ENCODE data around the gene EHD4.

The EHD4 gene

DNA sequence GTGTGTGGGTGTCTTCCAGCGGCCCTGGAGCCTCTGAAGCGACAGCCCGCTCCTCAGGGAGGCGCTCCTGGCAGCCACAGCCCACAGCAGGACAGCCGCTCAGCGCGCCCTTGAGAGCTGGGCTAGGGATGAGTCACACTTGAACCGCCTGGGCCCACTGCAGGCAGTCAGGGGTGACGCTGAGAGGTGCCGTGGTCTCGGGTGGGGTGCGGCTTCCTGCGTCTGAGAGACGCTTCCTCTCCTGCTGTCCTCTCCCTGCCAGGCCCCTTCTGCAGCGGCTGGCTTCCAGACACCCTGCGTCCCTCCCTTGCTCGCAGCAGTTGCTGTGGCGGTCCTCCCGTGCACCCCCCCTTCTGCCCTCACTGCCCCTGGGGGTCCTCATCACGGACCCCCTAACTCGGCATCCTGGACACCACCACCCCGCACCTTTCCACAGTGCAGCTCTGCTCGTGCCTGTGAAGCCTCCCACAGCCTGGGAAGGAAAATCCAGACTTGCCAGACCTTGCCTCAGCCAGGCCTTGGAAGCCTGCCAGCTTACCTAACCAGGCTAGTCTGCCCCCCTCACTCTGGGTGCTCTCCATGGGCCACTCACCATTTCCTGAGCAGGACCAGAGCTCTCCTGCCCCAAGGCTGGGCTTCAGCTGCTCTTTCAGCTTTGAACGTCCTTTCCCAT, 77.4 kb downstream of the EHD4 start:
- no peaks in the 10 kb centered on the region for H3K4me1 ChIP-seq (ENCODE audit: control insufficient read depth, low read depth, low read length)
- H2BK15ac ChIP-seq (replicated peaks; ENCODE audit: low read depth) = no peak overlapping the region
- no peak overlapping the region for H3K9ac ChIP-seq (ENCODE audit: low read length)
- no peaks in the 10 kb centered on the region for H3K27me3 ChIP-seq (ENCODE audit: insufficient read depth, low read length, poor library complexity)
- no peak overlapping the region for H4K5ac ChIP-seq (ENCODE audit: low read length)
- H4K8ac ChIP-seq (ENCODE audit: low read depth, low read length) = no peak overlapping the region
- no peak overlapping the region for H2AK5ac ChIP-seq (ENCODE audit: low read length)
- H3K4me2 ChIP-seq (ENCODE audit: low read length) = no peak overlapping the region
- H3K4me3 ChIP-seq (ENCODE audit: low read length) = no peak overlapping the region
- H3K56ac ChIP-seq (ENCODE audit: low read length) = peak overlapping the region; percentile 44
- DNase-seq = peak; percentile 49
- no peaks in the 10 kb centered on the region for H3K79me2 ChIP-seq (ENCODE audit: control insufficient read depth, insufficient read depth, low read length)
- no peak overlapping the region for H2BK120ac ChIP-seq (ENCODE audit: low read depth, low read length)
- no peaks in the 10 kb centered on the region for H3K79me1 ChIP-seq (ENCODE audit: low read length)
- H3K18ac ChIP-seq (ENCODE audit: low read length) = no peak overlapping the region
- no peak overlapping the region for H3K27ac ChIP-seq (ENCODE audit: low read depth, low read length)
- no peaks in the 10 kb centered on the region for H3K36me3 ChIP-seq (ENCODE audit: control insufficient read depth, insufficient read depth, low read length)
- no peak overlapping the region for H3K23ac ChIP-seq (ENCODE audit: low read length)
- no CpG with 5 or more reads among the region's 24 CpGs for WGBS (ENCODE audit: extremely low coverage, insufficient coverage, low lambda C conversion rate)
- no peak overlapping the region for H2BK5ac ChIP-seq (ENCODE audit: low read length)
- no peak overlapping the region for H3K4ac ChIP-seq (ENCODE audit: low read depth, low read length)

- Histone ChIP-seq H3K23ac (ENCODE audit: low read length) (peak overlapping the region; percentile 76), H3K27ac (ENCODE audit: low read depth, low read length) (no peak overlapping the region), H3K4ac (ENCODE audit: low read depth, low read length) (no peak overlapping the region), H2BK15ac (replicated peaks; ENCODE audit: low read depth) (no peak overlapping the region), H4K8ac (ENCODE audit: low read depth, low read length) (no peak overlapping the region), H2BK5ac (ENCODE audit: low read length) (no peak overlapping the region), H3K4me2 (ENCODE audit: low read length) (no peak overlapping the region), H4K5ac (ENCODE audit: low read length) (no peak overlapping the region), H3K79me2 (ENCODE audit: control insufficient read depth, insufficient read depth, low read length) (no peaks in the 10 kb centered on the region), H2AK5ac (ENCODE audit: low read length) (no peak overlapping the region), H3K79me1 (ENCODE audit: low read length) (no peaks in the 10 kb centered on the region), H3K27me3 (ENCODE audit: insufficient read depth, low read length, poor library complexity) (no peaks in the 10 kb centered on the region), H3K56ac (ENCODE audit: low read length) (peak overlapping the region; percentile 22), H2BK120ac (ENCODE audit: low read depth, low read length) (no peak overlapping the region), H3K9ac (ENCODE audit: low read length) (no peak overlapping the region), H3K18ac (ENCODE audit: low read length) (no peak overlapping the region), H3K4me3 (ENCODE audit: low read length) (no peak overlapping the region), H3K4me1 (ENCODE audit: control insufficient read depth, low read depth, low read length) (no peaks in the 10 kb centered on the region), H3K36me3 (ENCODE audit: control insufficient read depth, insufficient read depth, low read length) (no peaks in the 10 kb centered on the region)
- no peak for DNase-seq
- WGBS (ENCODE audit: extremely low coverage, insufficient coverage, low lambda C conversion rate) = no CpG with 5 or more reads among the region's 17 CpGs
Measured at GRCh38 chr15:41894251-41894790, 78.0 kb downstream of the EHD4 start.

GRCh38 chr15:41893422-41894250, 78.7 kb downstream of the EHD4 start, which contains the start of gene SPTBN5:
Gene SPTBN5, minus strand, starts transcription at chr15:41894053. Its CDS starts 556 bp downstream, at chr15:41893497.
- Histone ChIP-seq H3K4me3 (ENCODE audit: low read length) (no peak within 1 kb of the TSS), H3K36me3 (ENCODE audit: control insufficient read depth, insufficient read depth, low read length) (no peaks in the 10 kb centered on the region), H2BK120ac (ENCODE audit: low read depth, low read length) (no peak within 1 kb of the TSS), H2BK5ac (ENCODE audit: low read length) (no peak within 1 kb of the TSS), H3K18ac (ENCODE audit: low read length) (no peak within 1 kb of the TSS), H3K4me2 (ENCODE audit: low read length) (no peak within 1 kb of the TSS), H4K5ac (ENCODE audit: low read length) (no peak within 1 kb of the TSS), H3K23ac (ENCODE audit: low read length) (peak within 1 kb of the TSS; percentile 76), H4K8ac (ENCODE audit: low read depth, low read length) (no peak within 1 kb of the TSS), H3K56ac (ENCODE audit: low read length) (peak within 1 kb of the TSS; percentile 22), H2AK5ac (ENCODE audit: low read length) (no peak within 1 kb of the TSS), H3K4ac (ENCODE audit: low read depth, low read length) (no peak within 1 kb of the TSS), H3K4me1 (ENCODE audit: control insufficient read depth, low read depth, low read length) (no peaks in the 10 kb centered on the region), H3K27ac (ENCODE audit: low read depth, low read length) (no peak within 1 kb of the TSS), H3K79me1 (ENCODE audit: low read length) (no peaks in the 10 kb centered on the region), H3K27me3 (ENCODE audit: insufficient read depth, low read length, poor library complexity) (no peaks in the 10 kb centered on the region), H2BK15ac (replicated peaks; ENCODE audit: low read depth) (no peak within 1 kb of the TSS), H3K79me2 (ENCODE audit: control insufficient read depth, insufficient read depth, low read length) (no peaks in the 10 kb centered on the region), H3K9ac (ENCODE audit: low read length) (no peak within 1 kb of the TSS)
- WGBS (ENCODE audit: extremely low coverage, insufficient coverage, low lambda C conversion rate) = no CpG with 5 or more reads among the region's 15 CpGs
- DNase-seq = no peak

GRCh38 chr15:41892621-41893421, 79.5 kb downstream of the EHD4 start:
- Histone ChIP-seq H4K8ac (ENCODE audit: low read depth, low read length) (no peak overlapping the region), H3K79me1 (ENCODE audit: low read length) (no peaks in the 10 kb centered on the region), H2BK15ac (replicated peaks; ENCODE audit: low read depth) (no peak overlapping the region), H3K56ac (ENCODE audit: low read length) (no peak overlapping the region), H3K36me3 (ENCODE audit: control insufficient read depth, insufficient read depth, low read length) (no peaks in the 10 kb centered on the region), H3K18ac (ENCODE audit: low read length) (no peak overlapping the region), H3K23ac (ENCODE audit: low read length) (no peak overlapping the region), H2BK120ac (ENCODE audit: low read depth, low read length) (no peak overlapping the region), H3K4me1 (ENCODE audit: control insufficient read depth, low read depth, low read length) (no peaks in the 10 kb centered on the region), H3K27ac (ENCODE audit: low read depth, low read length) (no peak overlapping the region), H2AK5ac (ENCODE audit: low read length) (no peak overlapping the region), H3K4me2 (ENCODE audit: low read length) (no peak overlapping the region), H2BK5ac (ENCODE audit: low read length) (no peak overlapping the region), H3K79me2 (ENCODE audit: control insufficient read depth, insufficient read depth, low read length) (no peaks in the 10 kb centered on the region), H3K4me3 (ENCODE audit: low read length) (no peak overlapping the region), H4K5ac (ENCODE audit: low read length) (no peak overlapping the region), H3K9ac (ENCODE audit: low read length) (no peak overlapping the region), H3K4ac (ENCODE audit: low read depth, low read length) (no peak overlapping the region), H3K27me3 (ENCODE audit: insufficient read depth, low read length, poor library complexity) (no peaks in the 10 kb centered on the region)
- no peak for DNase-seq
- WGBS (ENCODE audit: extremely low coverage, insufficient coverage, low lambda C conversion rate) = no CpG with 5 or more reads among the region's 22 CpGs

DNA sequence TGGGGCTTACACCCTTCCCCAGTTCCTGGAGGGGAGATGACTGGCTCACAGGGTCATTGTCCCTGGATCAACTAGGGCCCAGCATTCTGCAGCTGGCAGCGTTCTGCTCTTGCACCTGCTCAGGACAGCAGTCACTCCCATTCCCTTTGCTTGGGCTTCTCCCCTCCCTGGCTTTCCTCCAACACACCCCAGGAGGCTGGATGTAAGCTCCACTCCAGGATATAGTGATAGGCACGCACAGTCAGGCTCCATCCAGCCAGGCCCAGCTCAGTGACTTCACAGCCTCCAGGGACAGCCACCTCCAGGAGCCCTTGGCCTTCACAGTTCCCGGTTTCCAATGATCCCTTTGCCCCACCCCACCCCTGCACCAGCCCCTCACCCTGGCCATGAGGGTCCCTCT, 80.4 kb downstream of the EHD4 start:
- no peaks in the 10 kb centered on the region for H3K27me3 ChIP-seq (ENCODE audit: insufficient read depth, low read length, poor library complexity)
- H2BK15ac ChIP-seq (replicated peaks; ENCODE audit: low read depth) = no peak overlapping the region
- H4K5ac ChIP-seq (ENCODE audit: low read length) = no peak overlapping the region
- no peaks in the 10 kb centered on the region for H3K4me1 ChIP-seq (ENCODE audit: control insufficient read depth, low read depth, low read length)
- H3K4me3 ChIP-seq (ENCODE audit: low read length) = no peak overlapping the region
- no peak for DNase-seq
- H3K18ac ChIP-seq (ENCODE audit: low read length) = no peak overlapping the region
- no CpG with 5 or more reads among the region's 3 CpGs for WGBS (ENCODE audit: extremely low coverage, insufficient coverage, low lambda C conversion rate)
- no peak overlapping the region for H3K4me2 ChIP-seq (ENCODE audit: low read length)
- no peak overlapping the region for H3K27ac ChIP-seq (ENCODE audit: low read depth, low read length)
- H4K8ac ChIP-seq (ENCODE audit: low read depth, low read length) = no peak overlapping the region
- no peak overlapping the region for H2BK120ac ChIP-seq (ENCODE audit: low read depth, low read length)
- H3K9ac ChIP-seq (ENCODE audit: low read length) = no peak overlapping the region
- no peak overlapping the region for H3K23ac ChIP-seq (ENCODE audit: low read length)
- H3K79me2 ChIP-seq (ENCODE audit: control insufficient read depth, insufficient read depth, low read length) = no peaks in the 10 kb centered on the region
- no peak overlapping the region for H3K4ac ChIP-seq (ENCODE audit: low read depth, low read length)
- H3K56ac ChIP-seq (ENCODE audit: low read length) = no peak overlapping the region
- H2AK5ac ChIP-seq (ENCODE audit: low read length) = no peak overlapping the region
- H2BK5ac ChIP-seq (ENCODE audit: low read length) = no peak overlapping the region
- H3K36me3 ChIP-seq (ENCODE audit: control insufficient read depth, insufficient read depth, low read length) = no peaks in the 10 kb centered on the region
- no peaks in the 10 kb centered on the region for H3K79me1 ChIP-seq (ENCODE audit: low read length)

Measured in mesendoderm (in vitro differentiated cells).